H4 (cell line): ENCODE data around the gene SLC22A12. TPM values are rescaled to one million over a fixed set of nuclear protein-coding genes. Genes with fewer than 3 reads are reported as not detected.

ENCODE experiments used
- DNase-seq: peaks from one replicate; pipeline ENCODE4 v3.0.0-alpha.2; 2015; ENCODE audit warnings: low spot score
- total RNA-seq: library from RNA; depleted of rRNA; stranded (reverse); fragments of >200 nt; shearing (Covaris generic); gene quantifications from 2 replicates; pipeline ENCODE4 v1.2.3, GENCODE V29; 2014; rRNA removed

Gene SLC22A12
- total RNA-seq, 1 experiment from 2014 or later, result not detected

GRCh38 chr11:64647019-64647779 lies 56.2 kb downstream of the SLC22A12 start:
- no peak for DNase-seq

- no peak for DNase-seq
Observed at GRCh38 chr11:64648551-64648950, 57.5 kb downstream of the SLC22A12 start.

DNA sequence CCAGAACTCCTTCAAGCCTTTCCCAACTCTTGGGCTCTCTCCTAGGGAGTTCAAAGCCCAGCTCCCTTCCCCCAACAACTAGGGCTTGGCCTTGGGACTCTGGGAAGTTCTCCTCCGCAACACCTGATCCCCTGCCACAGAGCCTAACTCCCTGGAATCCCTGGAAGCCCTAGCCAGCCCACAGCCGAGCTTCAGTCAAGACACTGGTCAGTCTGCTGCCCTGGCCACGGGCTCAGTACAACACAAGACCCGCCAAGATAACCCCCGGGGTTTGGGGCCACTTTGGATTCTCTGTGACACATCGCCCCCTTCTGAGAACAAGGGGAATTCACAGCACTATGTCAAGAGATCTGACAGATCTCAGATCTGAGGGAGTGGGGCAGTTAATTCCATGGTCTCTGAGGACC lies 58.3 kb downstream of the SLC22A12 start:
- DNase-seq, result no peak

GRCh38 chr11:64650923-64651523 lies 60.0 kb downstream of the SLC22A12 start:
- no peak for DNase-seq

Other genes with a start within 250 kb of the SLC22A12 start
- gene RPS6KA4, start 232.1 kb upstream of the SLC22A12 start, total RNA-seq, result 20.4 and 33.2 TPM in 2 replicates
- gene SLC22A11, start 35.3 kb upstream of the SLC22A12 start, total RNA-seq, result not detected in 2 replicates
- gene NRXN2, start 132.0 kb downstream of the SLC22A12 start, total RNA-seq, result 0.17 and 0.35 TPM in 2 replicates
- gene RASGRP2, start 152.9 kb downstream of the SLC22A12 start, total RNA-seq, result not detected in 2 replicates
- gene PYGM, start 168.8 kb downstream of the SLC22A12 start, total RNA-seq, result 0.25 TPM in 1 of 2 replicates, not detected in the other
- gene SF1, start 187.3 kb downstream of the SLC22A12 start, total RNA-seq, result 79.6 and 94.1 TPM in 2 replicates
- gene MAP4K2, start 212.0 kb downstream of the SLC22A12 start, total RNA-seq, result 18.0 and 40.9 TPM in 2 replicates
- gene MEN1, start 219.3 kb downstream of the SLC22A12 start, total RNA-seq, result 8.9 and 10.6 TPM in 2 replicates